Mesothelial cell of epicardium (in vitro differentiated cells): ENCODE results near the gene TMEM129. TPM values are rescaled to one million over a fixed set of nuclear protein-coding genes. Genes with fewer than 3 reads are reported as not detected.

Source experiments
- DNase-seq, 2 experiments: peaks; one replicate each; pipeline ENCODE4 v3.0.0; 2021; ENCODE audit warnings: low spot score in 2 of 2; ENCODE audit not compliant: unreplicated experiment in 2 of 2
- H3K27ac Mint-ChIP-seq: 2 replicates; pipeline ENCODE4 v1.8.0; 2021; ENCODE audit warnings: mixed read lengths
- H3K27me3 Mint-ChIP-seq: 2 replicates; pipeline ENCODE4 v1.8.0; 2021; ENCODE audit warnings: low read depth, mixed read lengths
- H3K36me3 Mint-ChIP-seq: 2 replicates; pipeline ENCODE4 v1.8.0; 2021; ENCODE audit warnings: mixed read lengths
- H3K4me1 Mint-ChIP-seq: 2 replicates; pipeline ENCODE4 v1.8.0; 2021; ENCODE audit warnings: mixed read lengths
- H3K4me3 Mint-ChIP-seq: 2 replicates; pipeline ENCODE4 v1.8.0; 2021; ENCODE audit warnings: mild to moderate bottlenecking, moderate library complexity, mixed read lengths
- H3K9me3 Mint-ChIP-seq: 2 replicates; pipeline ENCODE4 v1.8.0; 2021; ENCODE audit warnings: mixed read lengths
- CTCF ChIP-seq: fragments of 200-600 bp; sonication (generic); IDR thresholded peaks from one replicate; pipeline ENCODE4 v1.5.0; 2021; ENCODE audit warnings: antibody characterized with exemption; ENCODE audit not compliant: unreplicated experiment
- total RNA-seq: library from RNA; stranded (reverse); gene quantifications from 3 replicates; pipeline ENCODE4 v1.2.1, GENCODE V29; 2021

TMEM129 gene
- total RNA-seq, 1 donor from 2014 or later, result 37.8 TPM

GRCh38 chr4:1720163-1720983 is 750 bp downstream of the TMEM129 start:
- Mint-ChIP-seq H3K9me3 (no peaks in the 10 kb centered on the region), H3K4me3 (peak overlapping the region; percentile 85), H3K4me1 (peaks cover 30% of the 10 kb centered on the region), H3K27me3 (no peaks in the 10 kb centered on the region), H3K27ac (peak overlapping the region; percentile 96), H3K36me3 (peaks cover 1% of the 10 kb centered on the region)
- no peak for TF ChIP-seq CTCF
- peak in 1 of 2 experiments; percentile 69 for DNase-seq

DNA sequence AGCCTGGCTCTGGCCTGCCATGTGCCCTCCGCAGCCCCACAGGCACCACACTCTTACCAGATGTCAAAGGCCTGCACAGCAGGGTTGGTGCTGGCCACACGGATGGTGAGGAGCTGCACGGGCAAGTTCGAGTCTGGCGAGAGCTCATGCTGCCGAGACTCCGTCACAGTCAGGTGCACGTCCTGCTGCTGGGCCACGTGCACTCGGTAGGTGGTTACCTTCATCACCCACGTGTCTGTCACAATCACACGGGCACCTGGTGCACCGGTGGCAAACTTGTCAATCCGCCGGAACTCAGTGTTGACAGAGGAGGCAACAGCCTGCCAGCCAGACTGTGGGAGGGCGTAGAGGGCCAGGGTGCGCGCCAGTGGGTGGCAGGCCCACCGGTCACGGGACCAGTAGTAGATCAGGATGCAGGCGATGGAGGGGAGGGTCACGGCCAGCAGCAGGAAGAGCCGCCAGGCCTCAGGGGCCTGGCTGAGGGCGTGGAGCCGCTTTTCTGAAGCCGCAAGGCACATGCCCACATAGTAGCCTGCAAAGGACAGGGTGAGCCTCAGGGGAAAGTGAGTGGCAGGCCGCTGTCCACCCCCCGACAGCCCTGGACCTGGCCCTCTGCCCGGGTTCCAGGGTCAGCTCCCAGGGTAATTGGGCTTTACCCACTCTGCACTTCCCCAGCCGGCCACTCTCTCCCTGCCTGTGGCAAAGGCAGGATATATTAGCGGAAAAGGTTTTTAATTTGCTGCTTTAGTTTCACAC is 2.9 kb downstream of the TMEM129 start:
- TF ChIP-seq CTCF, result no peak
- no peaks in the 10 kb centered on the region for H3K27me3 Mint-ChIP-seq
- peaks cover 31% of the 10 kb centered on the region for H3K4me1 Mint-ChIP-seq
- no peaks in the 10 kb centered on the region for H3K36me3 Mint-ChIP-seq
- no peak for DNase-seq
- H3K9me3 Mint-ChIP-seq, result no peaks in the 10 kb centered on the region
- peak overlapping the region; percentile 85 for H3K4me3 Mint-ChIP-seq
- no peak overlapping the region for H3K27ac Mint-ChIP-seq

DNA sequence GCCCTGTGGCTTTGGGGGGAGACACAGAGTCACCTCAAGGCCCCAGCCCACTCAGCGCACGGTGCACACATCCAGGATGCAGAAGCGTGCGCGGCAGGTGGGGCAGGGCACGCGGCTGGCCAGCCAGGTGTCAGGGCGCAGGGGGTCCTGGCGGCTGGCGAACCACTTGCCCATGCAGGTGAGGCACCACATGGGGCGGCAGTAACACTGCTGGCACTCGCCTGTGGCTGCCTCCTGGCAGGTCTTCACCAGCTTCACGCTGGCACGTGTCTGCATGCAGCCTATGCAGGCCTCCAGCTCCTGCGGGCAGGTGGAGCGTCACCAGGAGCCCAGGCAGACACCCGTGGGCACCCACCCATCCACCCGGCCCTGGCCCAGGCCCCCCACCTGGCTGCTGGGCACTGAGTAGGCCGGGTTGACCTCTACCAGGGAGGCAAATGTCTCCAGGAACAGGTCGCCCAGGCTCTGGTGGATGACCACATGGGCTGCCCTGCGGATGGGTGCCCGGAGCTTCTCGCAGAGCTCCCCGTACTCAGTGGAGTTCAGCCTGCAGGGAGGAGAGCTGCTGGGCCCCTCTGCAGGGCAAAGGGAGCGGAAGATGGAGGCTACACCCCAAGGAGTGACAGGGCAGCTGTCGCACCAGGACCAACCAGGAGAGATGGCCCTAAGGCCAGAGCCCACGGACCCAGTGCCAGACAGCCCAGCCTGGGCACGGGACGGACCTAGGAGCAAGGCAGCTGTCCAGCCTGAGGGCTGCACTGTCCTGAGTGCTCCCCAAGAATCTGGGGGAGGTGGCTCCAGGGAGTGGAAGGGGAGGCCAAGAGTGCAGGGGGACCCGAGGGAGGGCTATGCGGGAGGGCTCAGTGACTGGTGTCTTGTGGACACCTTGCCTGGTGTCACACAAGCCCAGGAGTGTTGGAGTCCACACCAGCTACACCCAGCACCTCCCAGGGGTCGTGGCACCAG is 3.7 kb downstream of the TMEM129 start:
- Mint-ChIP-seq H3K27me3 (no peaks in the 10 kb centered on the region), H3K4me1 (peaks cover 27% of the 10 kb centered on the region), H3K9me3 (no peaks in the 10 kb centered on the region), H3K36me3 (no peaks in the 10 kb centered on the region), H3K27ac (no peak overlapping the region), H3K4me3 (no peak overlapping the region)
- TF ChIP-seq CTCF, result no peak
- no peak for DNase-seq

DNA sequence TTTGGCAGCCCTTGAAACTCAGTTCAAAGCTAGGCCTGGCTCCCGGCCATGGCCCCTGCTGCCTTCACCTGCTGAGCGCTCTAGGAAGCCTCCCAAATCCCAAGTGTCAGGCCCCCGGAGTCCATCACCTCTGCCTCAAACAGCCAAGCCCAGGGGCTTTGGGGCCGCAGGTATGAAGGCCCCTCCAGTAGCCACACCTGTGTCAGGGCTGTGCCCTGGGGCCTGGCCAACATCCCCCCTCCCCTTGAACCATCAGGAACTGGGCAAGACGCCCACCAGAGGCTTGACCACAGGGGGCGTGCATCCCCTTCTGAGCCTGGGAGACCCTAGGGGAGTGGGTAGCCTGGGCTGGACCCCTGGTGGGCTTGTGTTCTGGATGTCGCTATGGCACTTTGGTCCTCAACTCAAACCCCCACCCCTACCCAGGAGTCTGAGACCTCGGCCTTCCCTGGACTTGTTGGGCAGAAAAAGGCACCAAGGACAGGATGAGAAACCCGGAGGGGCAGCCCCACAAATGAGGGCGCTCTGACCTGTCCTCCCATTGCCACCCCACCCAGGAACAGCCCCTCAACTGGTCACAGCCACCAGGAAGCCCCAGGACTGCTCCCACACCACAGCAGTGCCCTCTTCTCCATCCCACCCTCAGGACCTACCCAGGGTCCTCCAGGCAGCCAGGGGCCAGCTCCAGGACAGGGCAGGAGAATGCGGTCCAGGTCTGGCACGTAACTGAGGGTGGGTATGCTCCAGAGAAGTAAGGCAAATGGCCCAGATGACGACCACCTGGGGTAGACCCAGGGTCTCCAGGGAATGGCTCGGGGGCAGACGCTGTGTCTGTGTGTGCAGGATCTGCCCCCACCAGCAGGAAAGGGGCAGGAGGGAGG is 4.8 kb downstream of the TMEM129 start:
- no peak for DNase-seq
- H3K9me3 Mint-ChIP-seq, result no peaks in the 10 kb centered on the region
- H3K4me3 Mint-ChIP-seq, result no peak overlapping the region
- H3K27ac Mint-ChIP-seq, result no peak overlapping the region
- peaks cover 23% of the 10 kb centered on the region for H3K4me1 Mint-ChIP-seq
- no peaks in the 10 kb centered on the region for H3K27me3 Mint-ChIP-seq
- no peak for TF ChIP-seq CTCF
- no peaks in the 10 kb centered on the region for H3K36me3 Mint-ChIP-seq
